HG02885 (cell line): Measurements from ENCODE around the gene SHLD3.
"Not testable (repeated sequence)": the region's sequence is repeated elsewhere in the genome, so short reads cannot be mapped to it uniquely, and the experiment has no call there.

Source experiments
- ATAC-seq: cut with Tn5 transposase; IDR thresholded peaks from one replicate; pipeline ENCODE4 v1.9.1; 2021; ENCODE audit warnings: mild to moderate bottlenecking; ENCODE audit not compliant: unreplicated experiment, poor library complexity

Gene SHLD3

GRCh38 chr5:65674749-65675148 lies 49.9 kb downstream of the SHLD3 start:
- ATAC-seq: no peak

- not testable (repeated sequence) for ATAC-seq
Observed at GRCh38 chr5:65676056-65676455, 51.2 kb downstream of the SHLD3 start.
